Lung microvascular endothelial cell (primary cell): Measurements from ENCODE around the gene NADK. TPM values are rescaled to one million over a fixed set of nuclear protein-coding genes. Genes with fewer than 3 reads are reported as not detected.

Experiments used
- DNase-seq, 2 donors: peaks; one replicate each; pipeline versions ENCODE4 v3.0.0 to v3.0.0-alpha.2; 2010; ENCODE audit warnings: low read depth in 2 of 2
- total RNA-seq: library from RNA; depleted of rRNA; stranded (reverse); fragments of >200 nt; gene quantifications from 2 replicates; pipeline ENCODE4 v1.2.1, GENCODE V29; 2014

Gene NADK, protein sequence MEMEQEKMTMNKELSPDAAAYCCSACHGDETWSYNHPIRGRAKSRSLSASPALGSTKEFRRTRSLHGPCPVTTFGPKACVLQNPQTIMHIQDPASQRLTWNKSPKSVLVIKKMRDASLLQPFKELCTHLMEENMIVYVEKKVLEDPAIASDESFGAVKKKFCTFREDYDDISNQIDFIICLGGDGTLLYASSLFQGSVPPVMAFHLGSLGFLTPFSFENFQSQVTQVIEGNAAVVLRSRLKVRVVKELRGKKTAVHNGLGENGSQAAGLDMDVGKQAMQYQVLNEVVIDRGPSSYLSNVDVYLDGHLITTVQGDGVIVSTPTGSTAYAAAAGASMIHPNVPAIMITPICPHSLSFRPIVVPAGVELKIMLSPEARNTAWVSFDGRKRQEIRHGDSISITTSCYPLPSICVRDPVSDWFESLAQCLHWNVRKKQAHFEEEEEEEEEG
- total RNA-seq, result 25.3 and 34.7 TPM in 2 replicates

DNA sequence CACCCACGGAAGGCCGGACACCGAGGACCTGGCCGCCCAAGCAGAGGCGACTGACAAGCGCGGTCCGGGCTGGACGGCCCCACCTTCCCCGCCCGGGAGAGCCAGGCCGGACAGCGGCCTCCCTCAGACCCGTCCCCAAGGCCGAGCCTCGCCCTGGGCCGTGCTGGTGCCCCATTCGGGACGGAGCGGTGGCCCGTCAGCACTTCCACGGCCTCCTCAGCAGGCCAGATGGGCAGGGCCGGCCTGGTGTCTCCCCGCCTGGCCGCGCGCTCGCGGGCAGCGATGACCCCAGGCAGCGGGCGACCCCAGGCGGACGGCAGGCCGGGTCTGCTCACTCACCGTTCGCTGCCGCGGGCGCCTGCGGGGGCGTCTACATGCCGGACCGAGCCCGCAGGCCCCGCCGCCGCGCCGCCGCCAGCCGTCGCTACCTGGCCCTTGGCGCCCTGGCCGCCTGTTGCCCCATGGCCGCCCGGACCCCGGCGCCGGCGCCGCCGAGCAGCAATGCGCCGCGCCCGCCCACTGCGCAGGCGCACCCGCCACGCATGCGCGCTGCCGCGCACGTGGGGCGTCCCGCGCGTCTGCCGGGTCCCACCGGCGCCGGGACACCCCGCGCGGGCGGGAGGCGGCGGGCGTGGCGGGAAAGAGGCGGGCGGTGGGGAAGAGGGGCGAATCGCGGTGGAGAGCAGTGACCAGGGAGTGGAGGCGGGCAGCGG, at the start of gene NADK:
TSS of gene NADK (minus strand) at position 521 of the 713 bp plus-strand sequence. CDS start 13,064 bp downstream, outside the sequence.
- DNase-seq, result peak; percentile 61 to 76

DNA sequence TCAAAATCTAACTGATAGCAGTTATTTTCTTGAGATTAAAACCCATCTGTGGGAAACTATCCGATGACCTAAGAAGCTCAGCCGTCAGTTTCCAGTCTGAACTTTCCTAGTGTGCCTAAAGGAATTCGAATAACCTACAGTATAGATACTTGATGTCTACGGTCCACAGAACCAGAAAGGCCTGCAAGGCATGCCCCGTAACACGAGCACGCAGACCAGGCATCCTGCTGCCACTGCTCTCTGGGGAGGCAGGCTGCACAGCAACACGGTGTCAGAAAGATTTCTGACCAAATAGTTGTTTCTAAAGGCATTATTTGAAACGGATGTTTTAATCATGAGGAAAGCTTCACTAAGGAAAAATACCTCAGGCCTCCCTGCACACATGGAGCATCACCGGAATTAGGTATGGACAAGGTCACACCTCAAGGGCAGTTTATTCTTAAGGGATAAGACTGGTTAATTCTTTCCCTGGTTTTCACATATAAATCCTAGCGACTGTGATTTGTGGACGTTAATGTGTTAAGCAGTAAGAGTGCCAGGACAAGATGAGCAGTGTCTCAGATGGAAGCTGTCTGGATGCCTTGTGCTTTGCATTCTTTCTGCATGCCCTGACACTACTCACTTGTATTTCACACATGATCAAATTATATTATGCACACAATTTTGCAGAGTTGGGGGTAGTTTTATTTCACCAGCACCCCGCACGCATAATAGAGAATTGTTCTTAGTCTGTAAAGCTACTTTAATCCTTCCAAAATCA, 49.0 kb upstream of the NADK start:
- DNase-seq, result no peak

DNA sequence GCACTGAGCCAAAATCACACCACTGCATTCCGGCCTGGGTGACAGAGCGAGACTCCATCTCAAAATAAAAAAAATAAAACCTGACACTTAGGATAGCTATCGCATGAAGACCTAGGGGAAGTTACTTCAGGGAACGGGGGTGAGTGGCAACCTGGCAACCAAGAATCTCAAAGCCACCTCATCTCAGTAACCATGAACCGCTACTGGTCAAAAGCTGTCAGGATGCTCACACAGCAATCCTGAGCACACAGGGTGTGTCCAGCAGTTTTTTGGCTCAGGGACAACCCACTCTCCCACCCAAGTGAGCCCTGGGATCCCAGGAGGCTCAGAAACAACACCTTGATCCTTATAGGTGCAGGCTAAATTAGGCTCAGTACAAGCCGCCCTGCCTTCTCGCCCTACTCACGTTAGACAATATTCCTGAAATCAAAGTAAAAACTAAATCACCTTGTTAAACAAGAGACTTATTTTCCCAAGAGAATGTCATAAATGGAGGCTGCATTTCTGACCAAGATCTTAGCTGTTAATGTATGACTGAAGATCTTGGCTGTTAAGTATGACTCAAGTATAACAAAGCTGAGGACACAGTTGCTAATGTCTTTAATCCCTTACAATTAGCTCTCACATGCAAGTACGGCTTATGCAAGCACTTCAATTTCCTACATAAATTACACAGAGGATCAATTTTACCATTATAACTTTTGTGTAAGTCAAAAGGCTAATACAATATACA, 48.3 kb upstream of the NADK start:
- DNase-seq, result no peak

- no peak for DNase-seq
Observed at GRCh38 chr1:1825217-1825616, 46.9 kb upstream of the NADK start.

DNA sequence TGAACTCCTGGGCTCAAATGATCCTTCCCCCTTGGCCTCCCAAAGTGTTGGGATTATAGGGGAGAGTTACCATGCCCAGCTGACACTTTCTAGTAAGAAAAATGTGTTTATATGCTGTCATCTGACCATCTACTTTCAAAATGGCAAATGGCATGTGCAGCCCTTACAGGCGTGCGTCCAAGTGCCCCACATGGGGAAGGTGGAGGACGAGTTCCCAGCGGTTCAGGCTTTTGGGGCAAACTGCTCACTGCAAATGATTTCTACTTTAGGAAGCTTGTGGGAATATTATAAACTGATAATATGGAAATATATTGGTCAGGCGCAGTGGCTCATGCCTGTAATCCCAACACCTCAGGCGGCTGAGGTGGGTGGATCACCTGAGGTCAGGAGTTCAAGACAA, 41.5 kb upstream of the NADK start:
- no peak for DNase-seq

GRCh38 chr1:1817221-1817620, 39.0 kb upstream of the NADK start:
- no peak for DNase-seq

DNA sequence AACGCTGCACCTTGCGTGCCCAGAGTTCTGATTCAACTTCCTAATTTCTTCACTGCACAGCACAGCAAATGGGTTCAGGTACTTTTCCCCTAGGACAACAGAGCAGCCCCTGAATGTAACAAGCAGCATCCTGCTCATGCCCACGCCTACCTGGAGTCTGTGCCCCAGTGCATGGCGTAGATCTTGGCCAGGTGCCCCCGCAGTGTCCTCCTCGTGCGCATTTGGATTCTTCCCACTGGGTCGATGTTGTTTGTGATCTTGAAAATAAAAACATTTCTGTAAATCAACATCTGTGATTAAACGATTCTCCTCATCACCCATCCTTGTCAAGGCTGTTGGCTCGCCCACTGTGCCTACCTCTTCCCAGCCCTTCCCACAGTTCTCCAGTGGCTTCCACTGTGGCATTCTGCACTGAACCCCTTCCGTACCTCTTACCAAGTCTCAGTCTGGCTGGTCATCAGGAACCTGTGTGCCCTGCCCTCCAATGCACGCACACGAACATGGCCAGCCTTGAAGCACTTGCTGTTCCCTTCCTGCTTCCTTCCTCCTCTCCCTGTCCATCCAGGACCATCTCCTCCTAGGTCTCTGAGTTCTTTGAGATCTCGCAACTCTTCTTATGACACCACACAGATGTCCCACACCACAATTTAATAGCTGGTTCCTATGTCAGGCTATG, 37.5 kb upstream of the NADK start:
- DNase-seq, result no peak

DNA sequence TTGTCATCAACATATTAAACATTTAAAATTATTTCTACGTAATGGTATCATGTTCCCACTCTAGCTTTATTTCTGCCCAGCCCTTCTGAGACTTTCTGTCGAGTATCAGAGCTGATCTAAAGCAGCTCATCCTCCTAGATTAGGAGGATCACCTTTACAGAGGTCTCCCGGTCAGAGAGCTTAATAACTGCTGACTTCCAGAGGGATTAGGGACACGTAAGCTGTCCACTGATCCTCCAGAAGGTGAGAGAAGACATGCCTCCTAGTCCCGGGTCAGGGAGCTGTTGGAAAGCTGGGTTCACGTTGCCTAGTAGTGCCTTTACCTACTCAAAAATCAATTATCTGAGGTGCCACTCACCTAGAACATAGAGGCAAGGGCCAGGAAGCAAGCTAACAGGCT, 31.2 kb upstream of the NADK start:
- DNase-seq, result no peak

- no peak for DNase-seq
Observed at GRCh38 chr1:1808206-1808605, 29.9 kb upstream of the NADK start.

- DNase-seq, result no peak
Observed at GRCh38 chr1:1806890-1807289, 28.6 kb upstream of the NADK start.

DNA sequence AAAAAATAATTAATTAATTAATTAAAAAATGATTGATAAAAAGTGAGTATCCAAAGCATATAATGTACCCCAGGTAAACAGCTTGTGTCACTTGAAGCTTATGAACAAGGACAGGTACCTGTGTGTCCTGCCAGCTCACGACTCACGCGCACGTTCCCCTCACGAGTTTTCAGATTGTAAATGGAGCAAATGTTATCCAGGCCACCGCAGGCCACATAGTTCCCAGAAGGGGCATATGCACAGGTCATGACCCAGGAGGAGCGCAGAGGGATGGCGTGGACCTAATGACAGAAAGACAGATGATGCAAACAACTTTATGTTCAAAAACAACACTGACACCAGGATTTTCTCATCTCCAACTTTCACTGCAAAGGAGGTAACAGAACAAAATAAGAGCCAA, 26.0 kb upstream of the NADK start:
- no peak for DNase-seq

DNA sequence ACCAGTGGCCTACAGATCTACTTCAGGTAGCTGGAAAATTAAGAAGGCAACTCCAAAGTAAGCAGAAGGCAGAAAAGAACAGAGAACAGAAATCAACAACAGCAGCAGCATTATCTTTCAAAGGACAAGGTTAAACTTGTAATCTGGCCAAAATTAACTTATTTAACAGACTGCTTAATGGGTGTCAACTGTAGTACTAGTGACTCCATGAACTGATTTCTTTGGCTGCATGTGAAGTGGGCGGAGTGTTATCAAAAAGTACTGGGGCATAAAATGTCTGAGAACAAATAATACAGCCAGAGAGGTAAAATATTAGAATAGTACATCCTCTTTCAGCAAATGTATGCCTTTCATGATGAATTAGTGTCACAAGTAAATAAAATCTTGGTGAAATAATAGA, 24.6 kb upstream of the NADK start:
- DNase-seq, result no peak

- no peak for DNase-seq
Observed at GRCh38 chr1:1799716-1800115, 21.4 kb upstream of the NADK start.

- no peak for DNase-seq
Observed at GRCh38 chr1:1797731-1798341, 19.6 kb upstream of the NADK start.

GRCh38 chr1:1796466-1796865, 18.2 kb upstream of the NADK start:
- DNase-seq, result no peak

DNA sequence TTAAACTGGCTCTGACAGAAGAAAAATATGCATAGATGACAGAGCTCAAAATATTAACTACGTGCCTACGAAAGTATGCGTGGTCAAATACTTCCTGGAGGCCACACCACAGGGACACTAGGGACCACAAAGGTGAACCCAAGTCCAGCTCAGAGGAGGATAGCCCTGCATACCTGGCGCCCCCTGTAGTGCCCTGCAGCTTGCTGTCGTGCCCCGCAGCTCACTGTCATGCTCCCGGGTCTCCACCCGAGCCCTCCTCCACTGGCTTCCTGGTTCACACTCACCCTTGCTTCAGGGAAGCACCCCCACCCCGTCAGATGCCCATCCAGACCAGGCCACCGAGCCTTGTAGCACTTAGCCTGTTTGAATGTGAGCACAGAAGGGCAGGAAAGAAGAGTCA, 16.7 kb upstream of the NADK start:
- no peak for DNase-seq

DNA sequence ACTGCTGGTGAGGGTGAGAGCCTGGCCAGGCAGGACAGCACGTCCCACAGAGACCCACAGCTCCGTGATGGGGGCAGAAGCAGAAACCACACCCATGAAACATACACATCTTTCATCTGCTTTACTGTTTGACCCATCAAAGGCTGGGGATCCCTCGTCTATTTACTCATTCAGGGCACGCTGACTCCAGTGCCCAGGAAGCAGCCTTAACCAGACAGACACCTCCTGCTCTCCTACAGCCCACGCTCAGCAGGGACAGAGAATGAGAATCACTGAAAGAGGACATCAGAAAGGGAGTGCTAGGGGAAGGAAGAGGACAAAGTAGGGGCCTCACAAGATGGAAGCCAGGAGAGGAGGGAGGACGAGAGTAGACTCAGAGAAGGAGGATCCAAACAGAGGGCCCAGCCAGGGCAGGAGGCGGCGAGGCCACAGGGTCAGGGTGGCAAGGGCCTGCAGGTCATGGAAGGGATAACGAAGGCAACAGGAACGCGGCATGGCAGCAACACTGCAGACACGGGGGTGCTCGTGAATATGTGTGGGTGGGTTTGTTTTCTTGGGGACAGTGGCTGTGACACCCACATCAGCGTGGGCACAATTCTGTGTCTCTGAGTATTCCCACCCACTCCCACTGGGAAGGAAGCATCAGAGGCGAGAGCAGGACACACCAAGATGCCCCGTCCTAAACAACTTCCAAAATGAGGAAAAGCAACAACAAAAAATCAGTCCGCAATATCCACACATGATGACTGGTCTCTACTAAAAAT, 15.4 kb upstream of the NADK start:
- no peak for DNase-seq

- DNase-seq, result peak; percentile 45 to 72
Observed at GRCh38 chr1:1788646-1789431, 10.6 kb upstream of the NADK start.

DNA sequence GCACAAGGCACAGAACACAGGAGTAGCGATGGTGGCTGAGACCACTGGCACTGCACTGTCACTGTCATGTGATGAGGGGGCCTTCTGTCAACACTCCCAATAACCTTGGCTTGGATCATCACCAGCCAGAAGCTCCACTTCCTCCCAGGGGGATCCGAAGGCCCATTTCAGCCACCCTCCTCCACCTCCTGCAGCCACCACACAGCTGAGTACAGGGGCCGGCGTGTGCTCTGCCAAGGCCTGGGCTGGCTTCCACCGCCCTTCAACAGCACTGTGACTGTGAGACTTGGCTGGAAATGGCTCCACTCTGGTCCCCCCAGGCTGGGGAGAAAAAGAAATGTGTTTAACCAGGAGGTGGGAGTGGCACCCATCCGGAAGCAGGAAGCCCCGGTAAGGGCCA, 9.9 kb upstream of the NADK start:
- peak in 1 of 2 donors; percentile 20 for DNase-seq
